ENCODE results near the gene UBASH3B. TPM values are rescaled to one million over a fixed set of nuclear protein-coding genes. Genes with fewer than 3 reads are reported as not detected.

The UBASH3B gene
- total RNA-seq, 1 donor: 23.2 TPM

- TF ChIP-seq CTCF (IDR thresholded peaks at IDR 0.05; ENCODE audit: insufficient read depth, low read length): no peak
- no peak for DNase-seq (ENCODE audit: low read depth)
- no peak overlapping the region for H3K4me3 ChIP-seq (ENCODE audit: low read depth, low read length)
These were observed 55.8 kb downstream of the UBASH3B start for GRCh38 chr11:122711362-122711761.

- no peak overlapping the region for H3K4me3 ChIP-seq (ENCODE audit: low read depth, low read length)
- DNase-seq (ENCODE audit: low read depth): peak; percentile 56
- no peak for TF ChIP-seq CTCF (IDR thresholded peaks at IDR 0.05; ENCODE audit: insufficient read depth, low read length)
These were observed 56.4 kb downstream of the UBASH3B start for GRCh38 chr11:122711831-122712381.

- TF ChIP-seq CTCF (IDR thresholded peaks at IDR 0.05; ENCODE audit: insufficient read depth, low read length): no peak
- DNase-seq (ENCODE audit: low read depth): no peak
These were observed 58.5 kb downstream of the UBASH3B start for GRCh38 chr11:122714004-122714403.

GRCh38 chr11:122714484-122714883 lies 59.0 kb downstream of the UBASH3B start:
- no peak overlapping the region for H3K4me3 ChIP-seq (ENCODE audit: low read depth, low read length)
- TF ChIP-seq CTCF (IDR thresholded peaks at IDR 0.05; ENCODE audit: insufficient read depth, low read length): no peak
- no peak for DNase-seq (ENCODE audit: low read depth)

More at GRCh38 chr11:122714004-122714403, 58.5 kb downstream of the UBASH3B start:
- H3K4me3 ChIP-seq (ENCODE audit: low read depth, low read length): no peak overlapping the region

GRCh38 chr11:122715548-122716440 lies 60.3 kb downstream of the UBASH3B start:
- TF ChIP-seq CTCF (IDR thresholded peaks at IDR 0.05; ENCODE audit: insufficient read depth, low read length): no peak
- no peak for DNase-seq (ENCODE audit: low read depth)
- no peak overlapping the region for H3K4me3 ChIP-seq (ENCODE audit: low read depth, low read length)

- TF ChIP-seq CTCF (IDR thresholded peaks at IDR 0.05; ENCODE audit: insufficient read depth, low read length): no peak
- DNase-seq (ENCODE audit: low read depth): no peak
- no peak overlapping the region for H3K4me3 ChIP-seq (ENCODE audit: low read depth, low read length)
These were observed 61.8 kb downstream of the UBASH3B start for GRCh38 chr11:122717264-122717867.
